HepG2 (cell line): Measurements from ENCODE around the gene SRCAP. TPM values are rescaled to one million over a fixed set of nuclear protein-coding genes. Genes with fewer than 3 reads are reported as not detected.

ENCODE experiments used
- EZH2 ChIP-seq: conservative IDR thresholded peaks from 2 replicates; pipeline ENCODE4 v1.6.1; 2012; ENCODE audit warnings: mild to moderate bottlenecking, low read depth, low read length, moderate library complexity
- FOXJ3 ChIP-seq: sonication (generic); formaldehyde crosslinking; IDR thresholded peaks from 2 replicates; pipeline ENCODE4 v1.4.0; 2020; ENCODE audit warnings: missing genetic modification reagents, mild to moderate bottlenecking, borderline replicate concordance
- HDAC1 ChIP-seq: sonication (generic); formaldehyde crosslinking; IDR thresholded peaks from 2 replicates; pipeline ENCODE4 v1.5.1; 2020; ENCODE audit warnings: mild to moderate bottlenecking, missing genetic modification reagents
- KDM6A ChIP-seq: IDR thresholded peaks from 2 replicates; pipeline ENCODE4 v1.6.1; 2016; ENCODE audit warnings: low read depth
- MEIS2 ChIP-seq: sonication (generic); formaldehyde crosslinking; IDR thresholded peaks from 2 replicates; pipeline ENCODE4 v1.9.0; 2021; ENCODE audit warnings: mild to moderate bottlenecking, missing genetic modification reagents
- MLXIP ChIP-seq: sonication (generic); formaldehyde crosslinking; IDR thresholded peaks from 2 replicates; pipeline ENCODE4 v1.9.0; 2021; ENCODE audit warnings: missing genetic modification reagents, borderline replicate concordance
- NCOA5 ChIP-seq: sonication (generic); formaldehyde crosslinking; IDR thresholded peaks from 2 replicates; pipeline ENCODE4 v1.4.0; 2020; ENCODE audit warnings: missing genetic modification reagents
- PCBP2 ChIP-seq: fragments of 200-400 bp; formaldehyde crosslinking; optimal IDR thresholded peaks from 2 replicates; pipeline ENCODE3; 2018; ENCODE audit warnings: low read length, low read depth; ENCODE audit not compliant: poor library complexity, severe bottlenecking
- RNF2 ChIP-seq: fragments of 450-650 bp; conservative IDR thresholded peaks from 2 replicates; pipeline ENCODE4 v1.6.1; 2016; ENCODE audit warnings: low read depth
- SRY ChIP-seq: sonication (generic); formaldehyde crosslinking; IDR thresholded peaks from 2 replicates; pipeline ENCODE4 v1.8.0; 2022; ENCODE audit warnings: mild to moderate bottlenecking, missing genetic modification reagents
- ZNF280D ChIP-seq: sonication (generic); formaldehyde crosslinking; IDR thresholded peaks from 2 replicates; pipeline ENCODE4 v1.5.1; 2020; ENCODE audit warnings: mild to moderate bottlenecking, missing genetic modification reagents
- ZNF543 ChIP-seq: sonication (generic); formaldehyde crosslinking; IDR thresholded peaks from 2 replicates; pipeline ENCODE4 v1.4.0; 2020; ENCODE audit warnings: mild to moderate bottlenecking, missing genetic modification reagents
- ZNF609 ChIP-seq: sonication (generic); formaldehyde crosslinking; IDR thresholded peaks from 2 replicates; pipeline ENCODE4 v1.4.0; 2020; ENCODE audit warnings: mild to moderate bottlenecking, missing genetic modification reagents, borderline replicate concordance
- polyA plus RNA-seq, 8 experiments: library from polyadenylated mRNA; depleted of rRNA in 3 of 8; stranded (reverse) in 7 of 8; unstranded in 1 of 8; fragments of >200 nt; fragmentation: Illumina TruSeq in 4 of 8; extraction: Trizol in 4 of 8; gene quantifications; 2 replicates each; pipeline versions ENCODE4 v1.2.1 to v1.2.3, GENCODE V29; 2011 to 2016; ENCODE audit warnings: low read depth in 4 of 8, missing spikeins in 1 of 8, mixed read lengths in 1 of 8; ENCODE audit not compliant: insufficient read depth in 1 of 8
- total RNA-seq, 5 experiments: library from RNA; depleted of rRNA; stranded (reverse); fragments of >200 nt; fragmentation: Illumina TruSeq; extraction: Trizol; gene quantifications; 2 replicates each; pipeline ENCODE4 v1.2.3, GENCODE V29; 2016; ENCODE audit warnings: low read depth in 1 of 5
- TF ChIP-seq, protein P1 (sequence below), 2 experiments: IDR thresholded peaks; 2 replicates each; pipeline ENCODE4 v1.6.1; 2011 to 2012; ENCODE audit warnings: low read length in 2 of 2, borderline replicate concordance in 1 of 2, low read depth in 1 of 2, mild to moderate bottlenecking in 1 of 2, moderate library complexity in 1 of 2

Gene SRCAP
- total and polyA plus RNA-seq, 2 of the 13 experiments (the other 11 are each of a cell fraction or from before 2014, with no cell fraction given) = 4.9 to 9.0 TPM

GRCh38 chr16:30748634-30749445 is 49.9 kb downstream of the SRCAP start (continued):
- TF ChIP-seq EZH2 (no peak), SRY (no peak), NCOA5 (CRISPR knock-in tag) (no peak), KDM6A (CRISPR knock-in tag) (0 out of 2 replicates have a peak, but pooled peaks have one; percentile 4), PCBP2 (no peak), FOXJ3 (no peak), MEIS2 (no peak), ZNF280D (no peak), HDAC1 (no peak), ZNF543 (no peak), ZNF609 (CRISPR knock-in tag) (no peak), MLXIP (CRISPR knock-in tag) (no peak), RNF2 (no peak)
- TF ChIP-seq, protein P1, sequence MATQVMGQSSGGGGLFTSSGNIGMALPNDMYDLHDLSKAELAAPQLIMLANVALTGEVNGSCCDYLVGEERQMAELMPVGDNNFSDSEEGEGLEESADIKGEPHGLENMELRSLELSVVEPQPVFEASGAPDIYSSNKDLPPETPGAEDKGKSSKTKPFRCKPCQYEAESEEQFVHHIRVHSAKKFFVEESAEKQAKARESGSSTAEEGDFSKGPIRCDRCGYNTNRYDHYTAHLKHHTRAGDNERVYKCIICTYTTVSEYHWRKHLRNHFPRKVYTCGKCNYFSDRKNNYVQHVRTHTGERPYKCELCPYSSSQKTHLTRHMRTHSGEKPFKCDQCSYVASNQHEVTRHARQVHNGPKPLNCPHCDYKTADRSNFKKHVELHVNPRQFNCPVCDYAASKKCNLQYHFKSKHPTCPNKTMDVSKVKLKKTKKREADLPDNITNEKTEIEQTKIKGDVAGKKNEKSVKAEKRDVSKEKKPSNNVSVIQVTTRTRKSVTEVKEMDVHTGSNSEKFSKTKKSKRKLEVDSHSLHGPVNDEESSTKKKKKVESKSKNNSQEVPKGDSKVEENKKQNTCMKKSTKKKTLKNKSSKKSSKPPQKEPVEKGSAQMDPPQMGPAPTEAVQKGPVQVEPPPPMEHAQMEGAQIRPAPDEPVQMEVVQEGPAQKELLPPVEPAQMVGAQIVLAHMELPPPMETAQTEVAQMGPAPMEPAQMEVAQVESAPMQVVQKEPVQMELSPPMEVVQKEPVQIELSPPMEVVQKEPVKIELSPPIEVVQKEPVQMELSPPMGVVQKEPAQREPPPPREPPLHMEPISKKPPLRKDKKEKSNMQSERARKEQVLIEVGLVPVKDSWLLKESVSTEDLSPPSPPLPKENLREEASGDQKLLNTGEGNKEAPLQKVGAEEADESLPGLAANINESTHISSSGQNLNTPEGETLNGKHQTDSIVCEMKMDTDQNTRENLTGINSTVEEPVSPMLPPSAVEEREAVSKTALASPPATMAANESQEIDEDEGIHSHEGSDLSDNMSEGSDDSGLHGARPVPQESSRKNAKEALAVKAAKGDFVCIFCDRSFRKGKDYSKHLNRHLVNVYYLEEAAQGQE (IDR thresholded peaks at IDR 0.05; ENCODE audit: borderline replicate concordance in 1 of 2, low read depth in 1 of 2, low read length in 2 of 2) = no peak
